Left cardiac atrium (tissue), 4 donors: ENCODE results near the gene ZIC1. TPM values are rescaled to one million over a fixed set of nuclear protein-coding genes. Genes with fewer than 3 reads are reported as not detected.

Source experiments
- ATAC-seq, 2 donors: fragments of 200-7000 bp; cut with Tn5 transposase; one replicate each; pipeline ENCODE4 v1.9.1; 2020; ENCODE audit warnings: mild to moderate bottlenecking in 2 of 2, moderate library complexity in 2 of 2
- DNase-seq: peaks from one replicate; pipeline ENCODE4 v3.0.0-alpha.2; 2020
- intact Hi-C, 2 donors: fragments of 100-400 bp; cut with DNase I; formaldehyde crosslinking; loops; one replicate each; pipeline versions ENCODE4 v1.14.1 to v1.15.1; 2022 to 2023
- total RNA-seq, 2 donors: library from RNA; stranded (reverse); fragmentation: NEBNext Ultra II Directional; extraction: Animal tissue kit (Norgen Biotek cat#: 25700); gene quantifications; one replicate each; pipeline ENCODE4 v1.2.1, GENCODE V29; 2021
- donor health status: DM: no; HTN: yes; CAD: no.
- donor health status: DM: no; HTN: yes; CAD: no; lungs with severe emphysema.
- donor health status: DM: yes; HTN: yes; CAD: no.
- donor health status: Dilated cardiomyopathy.

Gene ZIC1
- total RNA-seq, 2 donors from 2014 or later, result not detected

- ATAC-seq, result no peak
- no peak for DNase-seq
- intact Hi-C loops, result no loop called here
These were observed 4.3 kb upstream of the ZIC1 start for GRCh38 chr3:147404800-147405230.

- ATAC-seq, result no peak
- no peak for DNase-seq
- intact Hi-C loops, result no loop called here
These were observed 3.7 kb upstream of the ZIC1 start for GRCh38 chr3:147405231-147406027.

- intact Hi-C loops, result no loop called here
- DNase-seq (no peak), ATAC-seq (no peak)
These were observed 2.9 kb upstream of the ZIC1 start, which contains the start of gene ZIC4 for GRCh38 chr3:147406028-147406931. TSS of gene ZIC4 (minus strand) at chr3:147406543. CDS start at chr3:147402797, 3,746 bp downstream.

- no peak for DNase-seq
- ATAC-seq, result no peak
- intact Hi-C loops, result no loop called here
These were observed 2.1 kb upstream of the ZIC1 start for GRCh38 chr3:147407114-147407497.

GRCh38 chr3:147407498-147408187, 1.5 kb upstream of the ZIC1 start:
- DNase-seq (no peak), ATAC-seq (no peak)
- intact Hi-C loops, result no loop called here

GRCh38 chr3:147408188-147409100, 721 bp upstream of the ZIC1 start:
- DNase-seq (no peak), ATAC-seq (no peak)
- intact Hi-C loops, result no loop called here

- intact Hi-C loops, result no loop called here
- DNase-seq (no peak), ATAC-seq (no peak)
These were observed 956 bp downstream of the ZIC1 start for GRCh38 chr3:147410116-147410525.

GRCh38 chr3:147410526-147411237, 1.5 kb downstream of the ZIC1 start:
- intact Hi-C loops, result no loop called here
- DNase-seq (no peak), ATAC-seq (no peak)

- ATAC-seq, result peak in 1 of 2 donors; percentile 34
- DNase-seq, result no peak
- intact Hi-C loops, result no loop called here
These were observed 2.2 kb downstream of the ZIC1 start for GRCh38 chr3:147411238-147411814.

GRCh38 chr3:147411815-147412241, 2.7 kb downstream of the ZIC1 start:
- no peak for ATAC-seq
- DNase-seq, result no peak
- intact Hi-C loops, result no loop called here

- DNase-seq (no peak), ATAC-seq (no peak)
- intact Hi-C loops, result no loop called here
These were observed 3.2 kb downstream of the ZIC1 start for GRCh38 chr3:147412261-147412916.

GRCh38 chr3:147412917-147413685, 3.9 kb downstream of the ZIC1 start:
- DNase-seq, result no peak
- ATAC-seq, result no peak
- intact Hi-C loops, result no loop called here

GRCh38 chr3:147413686-147414389, 4.7 kb downstream of the ZIC1 start:
- intact Hi-C loops, result no loop called here

GRCh38 chr3:147414390-147415138, 5.4 kb downstream of the ZIC1 start:
- ATAC-seq (no peak), DNase-seq (no peak)
- intact Hi-C loops, result no loop called here

More at GRCh38 chr3:147413686-147414389, 4.7 kb downstream of the ZIC1 start:
- ATAC-seq, result no peak
- no peak for DNase-seq

- DNase-seq, result no peak
- intact Hi-C loops, result no loop called here
- no peak for ATAC-seq
These were observed 6.1 kb downstream of the ZIC1 start for GRCh38 chr3:147415286-147415685.
